ENCODE data around the gene TRIM54.

DNA sequence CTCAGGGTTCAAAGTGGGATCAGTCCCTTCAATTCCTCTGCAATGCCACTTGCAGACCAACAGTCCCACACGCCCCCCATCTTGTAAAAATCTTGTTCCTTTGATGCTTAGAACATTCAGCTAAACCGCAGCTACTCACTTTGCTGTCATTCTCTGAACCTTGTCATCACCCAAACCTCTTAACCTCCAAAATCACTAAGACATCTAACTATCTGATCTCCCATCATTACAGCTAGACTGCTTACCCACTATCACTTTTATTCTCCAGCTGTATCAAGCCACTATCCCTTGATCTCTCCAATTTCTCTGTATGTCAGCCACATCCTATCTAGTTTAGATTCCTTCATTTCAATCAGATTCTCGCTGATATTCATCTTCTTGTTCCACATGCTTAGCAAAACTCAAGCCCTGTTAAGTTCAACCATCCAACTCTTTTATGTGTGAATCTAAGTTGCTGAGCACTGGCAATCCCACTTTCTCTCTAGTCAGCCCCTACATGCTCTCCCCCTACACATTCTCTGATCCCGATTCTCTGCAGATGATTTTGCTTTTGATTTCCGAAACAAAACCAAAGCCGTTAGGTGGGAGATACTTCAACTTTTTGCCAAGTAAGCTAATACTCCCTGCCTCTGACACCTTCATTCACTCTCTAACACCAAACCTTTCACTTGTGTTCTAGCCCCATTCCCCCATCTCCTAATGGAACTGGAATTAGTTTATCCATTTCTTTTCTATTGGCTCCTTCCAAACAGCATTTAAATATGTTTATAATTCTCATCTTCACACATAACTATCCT, 69.8 kb downstream of the TRIM54 start:
- TF ChIP-seq SUZ12 (IDR thresholded peaks at IDR 0.05; ENCODE audit: extremely low read depth, insufficient read depth, insufficient read length) (no peak), ZNF274 (IDR thresholded peaks at IDR 0.05; ENCODE audit: low read depth, low read length) (no peak), YY1 (IDR thresholded peaks at IDR 0.05; ENCODE audit: insufficient read depth, insufficient read length) (no peak)

All from NT2/D1 (cell line).